ENCODE measurements around the gene CLEC7A.

Gene CLEC7A
- 0 reads per million in 4 experiments for total RNA-seq

DNA sequence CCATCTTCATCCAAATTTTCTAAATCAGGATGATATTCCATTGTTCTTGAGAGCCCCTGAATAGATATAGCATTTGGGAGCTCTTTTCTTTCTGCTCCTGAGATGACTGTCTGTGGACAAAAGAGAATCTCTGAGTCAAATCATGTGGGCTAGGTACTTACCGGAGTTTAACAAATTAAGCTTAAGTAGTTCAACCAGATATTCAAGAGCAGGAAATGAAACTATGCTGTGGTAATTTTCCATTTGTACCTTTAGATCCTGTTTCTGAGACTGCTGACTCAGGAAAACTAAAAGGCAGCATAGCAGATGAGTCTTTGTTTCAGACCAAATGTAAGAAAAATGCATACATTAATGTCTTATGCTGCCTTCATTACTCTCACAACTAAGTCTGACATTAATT, at the start of gene CLEC7A:
TSS of gene CLEC7A (minus strand) at position 158 of the 400 bp plus-strand sequence. CDS start at position 41, 117 bp downstream.
- DNase-seq: no peak

DNA sequence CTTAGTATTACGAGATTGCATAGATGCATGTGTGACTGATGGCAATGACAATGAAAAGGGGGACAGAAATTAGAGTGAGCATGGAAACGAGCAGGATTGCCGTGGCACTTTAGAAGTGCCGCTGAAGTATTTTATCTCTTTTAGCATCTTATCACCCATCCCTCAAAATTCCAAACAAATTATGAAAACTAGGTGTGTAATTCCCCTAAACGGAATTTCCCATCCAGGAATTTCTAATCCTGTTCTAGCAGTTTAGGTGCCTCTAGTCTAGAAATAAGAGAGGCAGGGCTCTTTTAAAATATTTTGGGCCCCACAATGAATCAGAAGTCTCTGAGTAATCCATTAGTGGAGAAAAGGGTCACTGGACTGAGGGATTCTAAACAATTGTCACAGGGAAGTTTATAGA, 49.8 kb upstream of the CLEC7A start:
- no peak for DNase-seq

DNA sequence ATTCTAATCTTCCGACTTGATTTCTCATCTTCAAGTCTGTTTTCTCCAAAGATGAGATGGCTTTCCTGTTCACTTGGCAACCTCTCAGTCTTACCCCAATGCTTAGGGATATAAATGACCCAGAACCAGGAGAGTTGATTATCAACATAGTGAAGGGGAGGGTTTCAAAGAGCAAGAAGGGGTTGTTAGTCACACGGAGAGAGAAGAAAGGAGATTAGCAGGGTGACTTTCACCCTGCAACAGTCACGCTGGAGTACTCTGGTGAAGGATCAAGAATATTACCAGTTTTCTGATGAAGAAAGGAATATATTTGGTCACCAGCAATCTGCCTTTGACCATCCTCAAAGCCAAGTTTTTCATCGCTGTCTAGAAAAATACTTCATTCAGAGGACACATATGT, 48.8 kb upstream of the CLEC7A start, which contains the start of gene TMEM52B:
TSS of gene TMEM52B (plus strand) at position 212 of the 400 bp plus-strand sequence. CDS start 543 bp downstream, outside the sequence.
- no peak for DNase-seq

DNA sequence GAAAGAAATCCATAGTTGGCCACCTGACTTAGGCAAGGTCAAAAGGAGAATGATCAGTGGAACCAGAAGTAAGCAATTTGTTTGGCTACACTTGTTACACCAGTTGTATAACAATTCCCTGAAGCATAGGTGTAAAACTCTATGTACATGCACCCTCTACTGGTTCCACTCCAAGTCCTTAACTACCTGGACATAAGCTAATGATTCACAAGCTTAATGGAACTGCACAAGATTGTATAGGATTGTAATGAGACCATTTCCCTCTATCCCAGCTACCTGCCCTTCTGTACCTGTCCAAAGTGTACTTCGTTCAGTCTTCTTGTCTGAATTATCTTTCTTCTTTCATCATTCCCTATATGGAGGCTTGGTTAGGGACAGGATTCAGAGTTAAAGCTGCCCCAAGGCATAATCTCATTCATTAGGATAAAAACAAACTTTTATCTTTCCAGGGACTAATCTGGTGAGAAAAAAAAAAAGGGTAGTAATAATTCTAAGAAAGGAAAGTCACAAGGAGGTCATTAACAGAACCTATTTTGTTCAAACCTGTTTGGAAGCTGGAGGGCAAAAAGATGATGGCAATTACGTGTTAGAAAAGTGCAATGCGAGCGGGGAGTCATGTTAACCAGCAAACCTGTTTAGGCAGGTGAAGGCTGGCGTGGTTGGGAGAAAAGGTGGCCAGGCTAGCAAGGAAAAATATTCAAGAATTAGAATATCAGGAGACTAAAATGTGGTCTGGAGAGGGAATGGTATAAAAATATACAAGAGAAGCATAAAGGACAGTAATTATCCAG, 46.0 kb upstream of the CLEC7A start:
- no peak for DNase-seq

DNA sequence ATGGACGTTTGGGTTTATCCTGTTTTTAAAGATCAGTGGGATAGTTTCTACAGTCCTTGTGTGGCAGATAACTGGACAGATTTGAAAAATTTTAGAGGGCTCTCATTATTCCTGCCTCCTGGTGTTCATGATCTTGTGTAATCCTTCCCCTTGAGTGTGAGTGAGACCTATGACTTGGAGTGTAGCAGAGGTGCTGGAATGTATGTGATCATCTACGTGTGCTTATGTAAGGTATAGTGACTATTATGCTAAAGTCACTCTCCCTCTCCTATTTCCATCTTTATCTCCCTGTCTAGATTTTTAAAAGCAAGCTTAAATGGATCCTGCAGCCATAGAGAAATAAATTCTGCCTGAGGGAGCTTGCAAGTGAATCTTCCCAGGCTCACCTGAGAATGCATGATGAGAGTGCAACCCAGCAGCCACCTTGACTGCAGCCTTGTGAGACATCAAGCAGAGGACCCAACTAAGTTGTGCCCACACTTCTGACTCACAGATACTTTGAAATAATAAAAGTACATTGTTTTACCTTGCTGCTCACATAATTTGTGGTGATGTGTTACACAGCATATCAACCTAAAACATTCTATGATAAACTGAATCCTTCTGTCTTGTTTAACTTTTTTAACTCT, 45.1 kb upstream of the CLEC7A start:
- no peak for DNase-seq

DNA sequence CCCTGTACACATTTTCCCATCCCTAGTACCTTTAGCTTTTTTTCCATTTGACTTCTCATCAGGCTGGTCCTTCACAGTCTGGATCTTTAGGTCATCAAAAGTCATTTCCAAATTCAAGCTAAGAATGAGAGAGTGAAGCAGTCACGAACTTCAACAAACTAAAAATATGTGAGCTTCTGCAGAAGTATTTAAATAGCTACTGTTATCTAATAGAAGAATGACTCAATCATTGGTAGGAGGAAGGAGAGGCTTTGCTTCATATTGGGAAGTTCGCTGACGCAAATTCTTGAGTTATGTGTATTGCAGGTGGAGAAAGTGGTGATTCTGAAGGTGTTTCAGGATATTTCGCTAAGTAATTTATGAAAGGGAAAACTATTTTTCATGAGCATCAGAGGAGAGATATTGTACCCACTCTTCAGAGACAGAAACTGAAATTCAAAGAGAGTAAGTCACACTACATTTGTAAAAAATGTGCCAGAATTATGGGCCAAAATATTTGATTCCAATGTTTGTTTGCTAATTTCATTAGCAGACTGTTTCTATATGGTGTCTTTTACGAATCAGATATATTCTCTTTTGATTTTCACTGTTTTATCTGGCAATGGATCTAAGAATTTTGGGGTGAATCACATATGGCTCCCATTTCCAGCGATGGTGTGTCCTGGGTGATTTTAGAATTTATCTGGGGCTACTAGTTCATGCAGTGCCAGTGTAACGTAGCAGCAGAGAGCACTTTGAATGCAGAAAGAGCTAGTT, 42.2 kb upstream of the CLEC7A start, which contains the start of gene OLR1:
TSS of gene OLR1 (minus strand) at position 160 of the 756 bp plus-strand sequence. CDS start at position 105, 55 bp downstream.
- no peak for DNase-seq

DNA sequence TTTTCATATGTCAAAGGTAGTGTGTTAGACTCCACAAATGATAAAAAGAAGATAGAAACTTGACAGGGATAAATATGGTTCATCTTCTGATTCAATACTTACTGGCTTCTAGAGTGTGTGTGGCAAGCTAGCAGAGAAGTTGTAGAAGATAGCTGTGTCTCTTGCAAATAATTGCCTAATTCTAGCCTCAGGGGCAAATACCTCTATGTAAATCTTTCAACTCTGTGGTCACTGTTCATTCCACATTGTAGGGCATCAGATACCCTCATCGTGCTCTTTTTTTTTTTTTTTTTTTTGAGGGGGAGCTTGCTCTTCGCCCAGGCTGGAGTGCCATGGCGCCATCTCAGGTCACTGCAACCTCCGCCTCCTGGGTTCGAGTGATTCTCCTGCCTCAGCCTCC, 40.2 kb upstream of the CLEC7A start:
- no peak for DNase-seq

DNA sequence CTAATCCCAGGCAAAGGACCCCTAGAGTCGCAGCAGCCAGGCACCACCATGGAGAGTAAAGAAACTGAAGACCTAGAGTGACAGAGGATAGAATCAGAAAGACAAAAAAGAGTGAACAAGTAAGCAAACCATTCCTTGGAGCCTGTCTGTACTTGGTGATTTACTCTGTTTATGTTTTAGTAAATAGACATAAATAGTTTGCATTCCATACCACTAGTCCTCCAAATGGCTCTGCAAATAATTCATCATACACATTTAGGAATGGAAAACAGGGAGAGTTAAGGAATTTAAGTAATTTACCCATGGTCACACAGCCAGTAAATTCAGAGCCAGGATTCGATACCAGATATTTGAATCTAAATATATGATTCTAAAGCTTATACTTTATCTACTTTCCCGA, 39.1 kb upstream of the CLEC7A start:
- no peak for DNase-seq

DNA sequence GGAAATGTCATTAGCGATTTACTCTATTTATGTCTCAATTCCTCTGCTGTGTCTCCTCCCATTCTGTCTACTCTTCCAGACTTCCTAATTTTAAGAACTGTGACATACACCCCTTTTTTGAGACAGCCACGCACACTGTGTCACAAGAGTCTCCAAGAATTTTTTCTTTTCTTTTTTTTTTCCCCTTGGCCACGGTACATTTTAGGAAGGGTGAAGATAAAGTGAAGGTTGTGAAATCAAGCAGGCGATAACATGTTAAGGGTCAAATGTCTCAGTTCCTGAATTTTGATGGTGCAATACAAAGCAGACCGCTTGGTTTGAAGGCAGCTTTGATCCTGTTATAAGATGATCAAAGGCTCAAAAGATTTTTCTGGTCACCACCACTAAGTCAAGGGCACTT, 37.6 kb upstream of the CLEC7A start:
- no peak for DNase-seq

DNA sequence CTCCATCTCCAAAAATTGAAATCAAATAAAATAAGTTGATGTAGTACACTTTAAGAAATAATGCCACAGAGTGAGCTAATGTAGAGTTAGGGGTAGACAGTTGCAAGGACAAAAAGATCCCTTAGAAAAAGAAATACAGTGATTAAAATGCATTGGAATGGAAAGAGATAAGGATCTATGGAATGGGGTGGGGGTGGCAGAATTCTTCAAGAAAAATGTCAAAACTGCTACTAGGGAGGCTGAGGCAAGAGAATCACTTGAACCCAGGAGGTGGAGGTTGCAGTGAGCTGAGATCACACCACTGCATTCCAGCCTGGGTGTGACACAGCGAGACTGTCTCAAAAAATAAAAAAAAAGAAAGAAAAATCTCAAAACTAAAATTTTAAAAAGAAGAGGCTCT, 35.4 kb upstream of the CLEC7A start:
- no peak for DNase-seq

DNA sequence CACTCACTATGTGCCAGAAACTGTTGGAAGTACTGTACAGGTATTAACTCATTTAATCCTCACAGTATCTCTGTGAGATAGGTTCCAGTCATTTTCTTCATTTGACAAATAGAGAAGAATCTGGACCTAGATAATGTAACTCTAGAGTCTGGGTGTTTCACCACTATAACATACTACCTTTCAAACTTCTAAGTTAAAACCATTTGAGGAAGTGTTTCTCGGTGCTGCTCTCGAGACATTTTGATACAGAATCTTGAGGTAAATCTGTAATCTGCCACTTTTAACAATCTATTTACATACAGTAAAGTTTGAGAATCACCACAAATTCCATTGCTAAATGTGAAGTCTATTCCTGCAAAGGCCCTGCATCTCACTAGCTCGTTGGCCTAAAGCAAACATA, 33.1 kb upstream of the CLEC7A start:
- no peak for DNase-seq

DNA sequence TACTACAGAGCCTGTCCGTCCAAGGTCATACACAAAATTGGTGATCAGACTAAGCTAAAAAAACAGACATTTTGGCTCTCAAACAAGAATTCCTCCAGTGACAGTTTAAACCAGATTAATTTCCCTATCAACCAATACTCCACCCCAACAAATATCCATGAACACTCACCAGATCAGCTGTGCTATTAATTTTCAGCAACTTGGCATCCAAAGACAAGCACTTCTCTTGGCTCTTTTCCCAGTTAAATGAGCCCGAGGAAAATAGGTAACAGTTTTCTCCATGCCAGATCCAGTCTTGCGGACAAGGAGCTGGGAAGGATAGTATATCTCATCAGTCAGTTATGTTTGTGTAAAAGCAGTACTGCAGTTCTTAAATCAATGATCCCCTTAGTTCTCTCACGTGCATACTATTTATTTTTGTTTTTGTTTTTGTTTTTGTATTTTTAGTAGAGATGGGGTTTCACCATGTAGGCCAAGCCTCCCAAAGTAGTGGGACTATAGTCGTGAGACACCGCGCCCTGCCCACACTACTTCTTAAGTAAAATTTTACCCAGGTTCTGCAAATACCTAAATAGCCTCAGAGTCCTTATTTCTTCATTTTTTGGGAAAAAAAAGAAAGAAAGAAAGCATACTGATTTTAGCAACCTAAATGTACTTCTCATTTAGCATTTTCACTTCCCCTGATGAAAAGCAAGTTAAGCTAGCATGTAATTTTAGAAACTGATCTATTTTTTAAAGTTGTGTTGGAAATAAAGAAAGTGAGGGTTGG, 30.8 kb upstream of the CLEC7A start:
- no peak for DNase-seq

DNA sequence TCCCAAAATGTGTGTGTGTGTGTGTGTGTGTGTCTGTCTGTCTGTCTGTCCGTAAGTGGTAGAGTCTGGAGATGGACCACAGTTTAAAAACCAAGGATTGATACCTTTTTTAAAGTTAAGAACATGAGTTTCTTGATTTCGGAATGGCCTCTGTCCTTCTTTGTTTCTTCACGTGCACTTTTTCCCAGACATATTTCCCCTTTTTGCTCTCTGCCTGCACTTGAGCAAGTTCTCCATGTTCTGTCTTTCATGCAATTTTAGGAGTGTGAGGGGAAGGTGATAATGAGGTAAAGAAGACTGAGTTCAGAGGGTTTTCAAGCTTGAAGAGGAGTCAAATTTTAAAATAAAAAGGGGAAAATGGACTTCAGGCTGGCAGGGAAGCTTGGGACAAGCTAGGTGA, 29.3 kb upstream of the CLEC7A start:
- no peak for DNase-seq

DNA sequence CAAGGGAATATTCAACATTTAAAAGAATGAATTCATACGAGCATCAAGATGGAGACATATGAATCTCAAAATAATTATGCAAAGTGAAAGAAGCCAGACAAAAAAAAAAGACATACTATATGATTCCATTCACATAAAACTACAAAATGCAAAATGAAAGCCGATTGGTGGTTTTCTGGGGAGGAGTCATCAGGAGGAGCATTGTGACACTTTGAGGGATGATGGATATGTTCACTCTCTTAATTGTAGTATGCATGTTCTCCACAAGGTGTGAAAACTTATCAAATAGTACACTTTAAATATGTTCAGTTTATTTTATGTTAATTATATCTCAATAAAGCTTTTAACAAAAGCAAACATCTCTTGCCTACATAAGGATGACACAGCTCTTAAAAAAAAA, 28.4 kb upstream of the CLEC7A start:
- DNase-seq: no peak

DNA sequence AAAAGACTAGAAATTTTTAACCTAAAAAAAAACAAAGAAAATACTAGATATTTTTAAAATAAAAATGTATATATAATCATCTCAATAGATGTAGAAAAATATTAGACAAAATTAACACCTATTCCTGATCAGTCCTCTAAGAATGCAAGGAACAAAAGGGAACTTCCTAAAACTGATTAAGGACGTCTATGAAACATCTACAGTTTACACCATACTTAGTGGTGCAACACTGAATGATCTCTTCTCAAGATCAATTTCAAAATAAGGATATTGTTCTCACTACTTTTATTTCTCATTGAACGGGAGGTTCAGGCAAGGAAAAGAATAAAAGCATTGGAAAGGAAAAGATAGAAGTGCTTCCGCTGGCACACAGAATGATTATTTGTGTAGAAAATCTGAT, 26.0 kb upstream of the CLEC7A start:
- no peak for DNase-seq

DNA sequence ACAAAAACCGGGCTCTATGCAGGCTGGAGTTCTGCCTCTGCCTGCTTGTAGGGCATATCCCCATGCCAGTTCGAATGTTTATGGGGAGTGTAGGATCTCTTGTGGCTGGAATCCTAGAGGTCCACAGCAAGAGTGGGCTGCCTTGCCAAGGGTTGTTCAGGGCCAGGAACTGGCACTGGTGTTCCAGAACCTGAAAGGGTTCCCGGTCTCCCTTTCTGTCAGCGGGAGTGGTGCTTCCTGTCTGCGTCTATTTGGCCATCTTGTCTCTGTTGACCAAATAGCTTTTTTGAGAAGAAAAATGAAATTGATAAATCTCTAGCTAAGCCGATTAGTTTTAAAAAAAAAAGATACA, 24.1 kb upstream of the CLEC7A start:
- no peak for DNase-seq

DNA sequence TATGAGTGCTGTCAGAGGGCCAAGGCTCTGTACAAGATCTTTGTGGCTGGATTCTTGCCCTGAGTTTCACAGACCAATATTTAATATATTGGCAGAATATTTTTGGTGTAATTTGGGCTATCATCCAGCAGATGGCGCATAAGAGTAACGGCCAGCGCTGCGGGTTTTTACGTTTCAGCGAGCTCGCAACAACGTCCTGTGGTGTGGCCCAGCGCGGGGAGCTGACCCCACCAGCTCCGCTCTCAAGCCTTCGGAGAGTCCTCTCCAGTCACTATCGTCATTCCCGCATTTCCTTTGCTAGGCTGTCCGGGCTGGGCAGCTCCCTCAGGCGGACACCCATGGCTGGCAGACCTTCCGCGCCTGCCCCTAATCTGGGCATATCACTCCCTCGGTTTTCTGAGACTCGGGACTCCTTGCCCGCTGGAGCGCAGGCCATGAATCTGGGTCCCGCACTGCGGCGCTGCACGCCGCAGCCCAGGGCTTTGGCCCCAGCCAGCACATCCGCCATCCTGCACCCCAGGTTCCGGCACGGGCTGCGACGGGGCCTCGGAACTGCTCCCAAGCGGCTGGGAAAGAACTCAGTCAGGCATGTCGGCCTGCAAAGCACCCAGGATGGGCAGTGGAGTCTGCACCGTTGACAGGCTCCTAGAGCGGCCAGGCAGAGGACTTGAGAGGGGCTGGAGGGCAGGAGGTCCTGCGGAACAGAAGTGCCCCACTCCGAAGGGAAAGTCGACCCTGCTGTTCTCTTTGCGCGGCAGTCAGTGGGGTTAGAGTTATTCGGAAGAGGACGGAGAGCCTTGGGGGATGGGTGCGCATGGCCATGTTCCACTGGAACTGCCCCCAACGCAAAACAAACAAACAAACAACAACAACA, 23.5 kb upstream of the CLEC7A start:
- peak; percentile 25 for DNase-seq

DNA sequence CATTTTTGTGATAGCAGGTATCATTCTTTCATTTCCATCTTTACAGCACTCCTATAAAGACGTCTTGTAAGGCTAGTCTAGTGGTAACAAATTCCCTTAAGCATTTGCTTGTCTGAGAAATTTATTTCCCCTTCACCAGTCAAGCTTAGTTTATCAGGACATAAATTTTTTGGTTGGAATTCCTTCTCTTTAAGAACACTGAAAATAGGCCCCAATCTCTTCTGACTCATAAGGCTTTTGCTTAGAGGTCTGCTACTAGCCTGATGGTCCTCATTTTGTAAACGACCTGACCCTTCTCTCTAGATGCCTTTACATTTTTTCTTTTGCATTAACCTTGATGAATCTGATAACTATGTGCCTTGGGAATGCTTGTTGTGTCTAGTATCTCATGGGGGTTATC, 21.6 kb upstream of the CLEC7A start:
- DNase-seq: no peak

DNA sequence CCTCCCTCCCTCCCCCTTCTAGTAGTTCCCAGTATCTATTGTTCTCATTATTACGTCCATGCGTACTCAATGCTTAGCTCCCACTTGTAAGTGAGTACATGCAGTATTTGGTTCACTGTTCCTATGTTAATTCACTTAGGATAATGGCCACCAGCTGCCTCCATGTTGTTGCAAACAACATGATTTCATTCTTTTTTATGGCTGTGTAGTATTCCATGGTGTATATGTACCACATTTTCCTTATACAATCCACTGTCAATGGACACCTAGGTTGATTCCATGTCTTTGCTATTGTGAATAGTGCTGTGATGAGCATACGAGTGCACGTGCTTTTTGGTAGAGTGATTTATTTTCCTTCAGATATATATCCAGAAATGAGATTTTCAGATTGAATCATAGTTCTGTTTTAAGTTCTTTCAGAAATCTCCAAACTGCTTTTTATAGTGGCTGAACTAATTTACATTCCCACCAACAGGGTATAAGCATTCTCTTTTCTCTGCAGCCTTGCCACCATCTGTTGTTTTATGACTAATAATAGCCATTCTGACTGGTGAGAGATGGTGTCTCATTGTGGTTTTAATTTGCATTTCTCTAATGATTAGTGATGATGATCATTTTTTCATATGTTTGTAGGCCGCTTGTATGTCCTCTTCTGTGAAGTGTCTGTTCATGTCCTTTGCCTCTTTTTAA, 17.9 kb upstream of the CLEC7A start:
- no peak for DNase-seq

DNA sequence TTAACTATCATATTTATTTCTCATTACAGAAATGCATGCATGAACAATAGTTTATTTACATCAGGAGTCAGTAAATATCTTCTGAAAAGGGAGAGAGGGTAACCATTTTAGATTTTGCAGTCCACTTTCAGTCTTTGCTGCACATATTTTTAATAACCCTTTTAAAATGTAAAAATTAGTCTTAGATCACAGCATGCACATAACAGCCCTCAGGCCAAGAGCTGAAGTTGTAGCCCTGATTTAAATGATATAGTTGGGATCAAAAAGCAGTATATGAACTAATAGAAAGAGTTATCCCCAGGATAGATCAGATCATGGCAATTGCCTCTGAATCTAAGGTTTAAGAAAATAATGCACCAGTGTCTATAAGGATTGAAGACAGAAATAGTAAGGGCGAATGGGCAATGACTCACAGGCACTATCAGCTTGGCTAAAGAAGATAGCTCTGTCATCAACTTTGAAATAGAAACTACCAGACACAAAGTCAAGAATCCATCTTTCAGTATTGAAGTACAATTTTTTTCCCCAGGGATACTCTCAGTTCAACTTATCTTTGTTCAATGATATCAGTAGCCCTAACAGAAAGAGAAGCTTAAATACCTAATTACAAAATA, 13.1 kb upstream of the CLEC7A start:
- no peak for DNase-seq

DNA sequence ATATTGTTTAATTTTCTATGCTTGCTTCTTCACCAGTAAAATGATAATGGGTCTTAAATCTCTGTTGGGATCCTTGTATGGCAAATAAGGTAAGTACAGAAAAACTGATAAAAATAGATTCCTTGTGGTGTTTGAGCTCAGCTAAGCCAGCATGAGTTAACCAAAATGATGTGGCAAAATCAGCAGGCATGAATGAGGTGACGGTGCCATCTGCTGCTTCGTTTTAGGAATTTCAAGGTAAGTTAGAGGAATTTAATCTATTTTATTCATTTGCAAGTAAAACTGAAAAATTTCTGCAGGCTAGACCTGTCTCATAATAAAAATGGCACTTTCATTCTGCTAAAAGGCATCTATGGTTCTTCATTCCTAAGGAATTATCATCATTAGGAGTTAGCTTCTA, 10.0 kb upstream of the CLEC7A start:
- peak; percentile 20 for DNase-seq

Data from effector CD8-positive, alpha-beta T cell (primary cell).